WTC11 (cell line): ENCODE data around the gene ERVMER34-1. TPM values are rescaled to one million over a fixed set of nuclear protein-coding genes. Genes with fewer than 3 reads are reported as not detected.
A peak's percentile ranks its signal among the peaks of the same experiment; 100 is the strongest.

Experiments
- ATAC-seq: fragments of 200-7000 bp; cut with Tn5 transposase; 2 replicates; pipeline ENCODE4 v1.10.0; 2021; ENCODE audit warnings: mild to moderate bottlenecking, moderate library complexity
- CTCF ChIA-PET: fragments of 300-600 bp; sonication (Branson Sonifier 250); formaldehyde crosslinking; loops from one replicate; lab custom pipeline; 2021; ENCODE audit warnings: antibody characterized with exemption; lab: Charles Lee
- POLR2A ChIA-PET: fragments of 350-600 bp; sonication (Branson Sonifier 250); formaldehyde crosslinking; loops from one replicate; lab custom pipeline; 2021; ENCODE audit warnings: antibody characterized with exemption; lab: Charles Lee
- DNase-seq: peaks from one replicate; pipeline ENCODE4 v3.0.0; 2021; ENCODE audit warnings: low spot score
- H3K27ac Mint-ChIP-seq: 2 replicates; pipeline ENCODE4 v1.8.0; 2021; ENCODE audit warnings: mixed read lengths
- H3K27me3 Mint-ChIP-seq: 2 replicates; pipeline ENCODE4 v1.8.0; 2021; ENCODE audit warnings: low read depth, mild to moderate bottlenecking, moderate library complexity, mixed read lengths
- H3K36me3 Mint-ChIP-seq: 2 replicates; pipeline ENCODE4 v1.8.0; 2021; ENCODE audit warnings: mixed read lengths
- H3K4me1 Mint-ChIP-seq: 2 replicates; pipeline ENCODE4 v1.8.0; 2022; ENCODE audit warnings: mixed read lengths
- H3K4me3 Mint-ChIP-seq: 2 replicates; pipeline ENCODE4 v1.8.0; 2021; ENCODE audit warnings: mild to moderate bottlenecking, moderate library complexity, mixed read lengths
- H3K9me3 Mint-ChIP-seq: 2 replicates; pipeline ENCODE4 v1.8.0; 2021; ENCODE audit warnings: mixed read lengths
- AFF4 ChIP-seq: sonication (generic); formaldehyde crosslinking; IDR thresholded peaks from 2 replicates; pipeline ENCODE4 v1.8.1; 2023; ENCODE audit warnings: mild to moderate bottlenecking, missing genetic modification reagents, borderline replicate concordance
- AR ChIP-seq: fragments of 250-450 bp; sonication (Bioruptor Pico); IDR thresholded peaks from 2 replicates; pipeline ENCODE4 v1.9.0; 2021; ENCODE audit warnings: mild to moderate bottlenecking
- ATF6 ChIP-seq: sonication (generic); formaldehyde crosslinking; IDR thresholded peaks from 2 replicates; pipeline ENCODE4 v1.8.1; 2023; ENCODE audit warnings: mild to moderate bottlenecking, missing genetic modification reagents
- CBFB ChIP-seq: sonication (generic); formaldehyde crosslinking; IDR thresholded peaks from 2 replicates; pipeline ENCODE4 v1.8.1; 2022; ENCODE audit warnings: mild to moderate bottlenecking, low read depth, missing genetic modification reagents
- EMX1 ChIP-seq: fragments of 250-450 bp; sonication (Bioruptor Pico); IDR thresholded peaks from 2 replicates; pipeline ENCODE4 v1.8.0; 2021; ENCODE audit warnings: mild to moderate bottlenecking
- ETV6 ChIP-seq: sonication (generic); formaldehyde crosslinking; IDR thresholded peaks from 2 replicates; pipeline ENCODE4 v1.8.1; 2022; ENCODE audit warnings: mild to moderate bottlenecking, missing genetic modification reagents
- HMGA2 ChIP-seq: fragments of 250-450 bp; sonication (Bioruptor Pico); IDR thresholded peaks from 2 replicates; pipeline ENCODE4 v1.4.0; 2021; ENCODE audit warnings: mild to moderate bottlenecking, moderate library complexity
- KAT7 ChIP-seq: sonication (generic); formaldehyde crosslinking; IDR thresholded peaks from 2 replicates; pipeline ENCODE4 v1.8.1; 2023; ENCODE audit warnings: missing genetic modification reagents, mild to moderate bottlenecking, borderline replicate concordance
- MLX ChIP-seq: sonication (generic); formaldehyde crosslinking; IDR thresholded peaks from 2 replicates; pipeline ENCODE4 v1.8.1; 2023; ENCODE audit warnings: mild to moderate bottlenecking, missing genetic modification reagents, moderate library complexity
- NFYB ChIP-seq: sonication (generic); formaldehyde crosslinking; conservative IDR thresholded peaks from 2 replicates; pipeline ENCODE4 v1.8.0; 2022; ENCODE audit warnings: low read depth, missing genetic modification reagents
- NR3C1 ChIP-seq: sonication (generic); formaldehyde crosslinking; conservative IDR thresholded peaks from 2 replicates; pipeline ENCODE4 v1.8.1; 2023; ENCODE audit warnings: low read depth, mild to moderate bottlenecking, missing genetic modification reagents
- PRRX2 ChIP-seq: fragments of 250-450 bp; sonication (Bioruptor Pico); IDR thresholded peaks from 2 replicates; pipeline ENCODE4 v1.8.0; 2021; ENCODE audit warnings: mild to moderate bottlenecking
- SOX15 ChIP-seq: fragments of 250-450 bp; sonication (Bioruptor Pico); IDR thresholded peaks from 2 replicates; pipeline ENCODE4 v1.9.0; 2021; ENCODE audit warnings: mild to moderate bottlenecking
- SP1 ChIP-seq: sonication (generic); formaldehyde crosslinking; conservative IDR thresholded peaks from 2 replicates; pipeline ENCODE4 v1.8.1; 2022; ENCODE audit warnings: missing genetic modification reagents
- ZBTB21 ChIP-seq: sonication (generic); formaldehyde crosslinking; IDR thresholded peaks from 2 replicates; pipeline ENCODE4 v1.8.1; 2023; ENCODE audit warnings: mild to moderate bottlenecking, missing genetic modification reagents, borderline replicate concordance
- ZMAT4 ChIP-seq: fragments of 250-450 bp; sonication (Bioruptor Pico); IDR thresholded peaks from 2 replicates; pipeline ENCODE4 v1.9.0; 2021; ENCODE audit warnings: mild to moderate bottlenecking
- ZNF121 ChIP-seq: sonication (generic); formaldehyde crosslinking; IDR thresholded peaks from 2 replicates; pipeline ENCODE4 v1.8.0; 2023; ENCODE audit warnings: missing genetic modification reagents
- ZNF232 ChIP-seq: sonication (generic); formaldehyde crosslinking; IDR thresholded peaks from 2 replicates; pipeline ENCODE4 v1.8.0; 2022; ENCODE audit warnings: mild to moderate bottlenecking, missing genetic modification reagents
- ZSCAN18 ChIP-seq: fragments of 250-450 bp; sonication (Bioruptor Pico); IDR thresholded peaks from 2 replicates; pipeline ENCODE4 v2.1.2; 2022; ENCODE audit warnings: mild to moderate bottlenecking, moderate library complexity
- total RNA-seq: library from RNA; stranded (reverse); gene quantifications from 3 replicates; pipeline ENCODE4 v1.2.3, GENCODE V29; 2021

The ERVMER34-1 gene
- total RNA-seq, 1 experiment from 2014 or later: 14.6 TPM

- peak overlapping the region; percentile 68 for H3K4me3 Mint-ChIP-seq
- no peak overlapping the region for H3K27ac Mint-ChIP-seq
- no peaks in the 10 kb centered on the region for H3K27me3 Mint-ChIP-seq
- CTCF ChIA-PET: interaction anchor here (0.9 to 2.0 kb wide), 3 partner anchors 54 to 123 kb away, joined by 3 to 8 read pairs (median 3); no protein-coding TSS in a partner anchor
- H3K9me3 Mint-ChIP-seq: no peaks in the 10 kb centered on the region
- ATAC-seq (no peak), DNase-seq (no peak)
- H3K36me3 Mint-ChIP-seq: peaks cover 35% of the 10 kb centered on the region
- TF ChIP-seq KAT7 (no peak), ZBTB21 (CRISPR knock-in tag) (no peak), ETV6 (no peak), MLX (CRISPR knock-in tag) (no peak), NFYB (CRISPR knock-in tag) (no peak), EMX1 (CRISPR knock-in tag) (no peak), AFF4 (CRISPR knock-in tag) (no peak), ATF6 (no peak), ZMAT4 (CRISPR knock-in tag) (no peak), CBFB (no peak), HMGA2 (CRISPR knock-in tag) (no peak), SOX15 (CRISPR knock-in tag) (no peak), ZNF232 (CRISPR knock-in tag) (no peak), ZNF121 (CRISPR knock-in tag) (no peak), PRRX2 (no peak), NR3C1 (no peak), ZSCAN18 (CRISPR knock-in tag) (no peak), SP1 (CRISPR knock-in tag) (no peak), AR (CRISPR knock-in tag) (no peak)
- POLR2A ChIA-PET: interaction anchor here (1.1 to 2.7 kb wide), 6 partner anchors 10 to 132 kb away, joined by 3 to 32 read pairs (median 6); partner anchors contain the start of gene USP46
- peaks cover 42% of the 10 kb centered on the region for H3K4me1 Mint-ChIP-seq
Measured at GRCh38 chr4:52711272-52711671, 40.0 kb downstream of the ERVMER34-1 start.
